HL-60 (cell line): ENCODE data around the gene CRELD1.

Experiments
- POLR2AphosphoS5 ChIP-seq: IDR thresholded peaks from 2 replicates; pipeline ENCODE4 v1.6.1; 2012; ENCODE audit warnings: low read depth
- TF ChIP-seq, protein P1 (sequence below): IDR thresholded peaks from one replicate; pipeline ENCODE4 v1.5.1; 2011; ENCODE audit warnings: low read length, control low read depth, inconsistent platforms; ENCODE audit not compliant: insufficient read depth
- TF ChIP-seq, protein P2 (sequence below): IDR thresholded peaks from 2 replicates; pipeline ENCODE4 v1.6.1; 2012; ENCODE audit warnings: low read depth; ENCODE audit not compliant: insufficient replicate concordance

DNA sequence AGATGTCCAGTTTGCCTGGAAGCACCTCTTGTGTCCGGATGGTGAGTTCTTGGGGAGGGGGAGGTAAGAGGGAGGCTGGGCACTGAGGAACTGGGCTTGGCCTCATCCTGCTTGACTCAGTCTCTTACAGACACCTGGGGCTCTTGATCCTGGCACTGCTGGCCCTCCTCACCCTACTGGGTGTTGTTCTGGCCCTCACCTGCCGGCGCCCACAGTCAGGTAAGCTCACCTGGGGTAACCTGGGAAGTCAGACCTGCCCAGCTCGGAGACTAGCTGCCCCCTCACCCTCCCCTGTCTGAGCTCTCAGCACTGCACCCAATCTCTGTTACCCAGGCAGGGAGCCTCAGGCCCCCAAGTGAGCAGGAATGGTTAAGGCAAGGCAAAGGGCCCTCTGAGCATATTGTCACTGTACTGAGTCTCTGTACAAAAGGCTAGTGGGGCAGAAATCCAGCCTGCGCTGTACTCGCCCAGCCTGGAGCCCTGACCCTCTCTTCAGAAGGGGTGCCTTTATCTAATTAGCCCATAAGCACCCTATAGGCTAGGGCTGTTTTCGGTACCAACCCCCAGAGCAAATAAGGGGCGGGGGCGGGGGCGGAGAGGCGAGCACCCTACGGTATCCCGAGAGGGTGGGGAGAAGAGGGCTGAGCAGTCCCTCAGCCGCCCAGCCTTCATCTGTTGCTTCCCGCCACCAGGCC, 18.9 kb upstream of the CRELD1 start:
- TF ChIP-seq, protein P1, sequence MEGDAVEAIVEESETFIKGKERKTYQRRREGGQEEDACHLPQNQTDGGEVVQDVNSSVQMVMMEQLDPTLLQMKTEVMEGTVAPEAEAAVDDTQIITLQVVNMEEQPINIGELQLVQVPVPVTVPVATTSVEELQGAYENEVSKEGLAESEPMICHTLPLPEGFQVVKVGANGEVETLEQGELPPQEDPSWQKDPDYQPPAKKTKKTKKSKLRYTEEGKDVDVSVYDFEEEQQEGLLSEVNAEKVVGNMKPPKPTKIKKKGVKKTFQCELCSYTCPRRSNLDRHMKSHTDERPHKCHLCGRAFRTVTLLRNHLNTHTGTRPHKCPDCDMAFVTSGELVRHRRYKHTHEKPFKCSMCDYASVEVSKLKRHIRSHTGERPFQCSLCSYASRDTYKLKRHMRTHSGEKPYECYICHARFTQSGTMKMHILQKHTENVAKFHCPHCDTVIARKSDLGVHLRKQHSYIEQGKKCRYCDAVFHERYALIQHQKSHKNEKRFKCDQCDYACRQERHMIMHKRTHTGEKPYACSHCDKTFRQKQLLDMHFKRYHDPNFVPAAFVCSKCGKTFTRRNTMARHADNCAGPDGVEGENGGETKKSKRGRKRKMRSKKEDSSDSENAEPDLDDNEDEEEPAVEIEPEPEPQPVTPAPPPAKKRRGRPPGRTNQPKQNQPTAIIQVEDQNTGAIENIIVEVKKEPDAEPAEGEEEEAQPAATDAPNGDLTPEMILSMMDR = no peak
- TF ChIP-seq, protein P2, sequence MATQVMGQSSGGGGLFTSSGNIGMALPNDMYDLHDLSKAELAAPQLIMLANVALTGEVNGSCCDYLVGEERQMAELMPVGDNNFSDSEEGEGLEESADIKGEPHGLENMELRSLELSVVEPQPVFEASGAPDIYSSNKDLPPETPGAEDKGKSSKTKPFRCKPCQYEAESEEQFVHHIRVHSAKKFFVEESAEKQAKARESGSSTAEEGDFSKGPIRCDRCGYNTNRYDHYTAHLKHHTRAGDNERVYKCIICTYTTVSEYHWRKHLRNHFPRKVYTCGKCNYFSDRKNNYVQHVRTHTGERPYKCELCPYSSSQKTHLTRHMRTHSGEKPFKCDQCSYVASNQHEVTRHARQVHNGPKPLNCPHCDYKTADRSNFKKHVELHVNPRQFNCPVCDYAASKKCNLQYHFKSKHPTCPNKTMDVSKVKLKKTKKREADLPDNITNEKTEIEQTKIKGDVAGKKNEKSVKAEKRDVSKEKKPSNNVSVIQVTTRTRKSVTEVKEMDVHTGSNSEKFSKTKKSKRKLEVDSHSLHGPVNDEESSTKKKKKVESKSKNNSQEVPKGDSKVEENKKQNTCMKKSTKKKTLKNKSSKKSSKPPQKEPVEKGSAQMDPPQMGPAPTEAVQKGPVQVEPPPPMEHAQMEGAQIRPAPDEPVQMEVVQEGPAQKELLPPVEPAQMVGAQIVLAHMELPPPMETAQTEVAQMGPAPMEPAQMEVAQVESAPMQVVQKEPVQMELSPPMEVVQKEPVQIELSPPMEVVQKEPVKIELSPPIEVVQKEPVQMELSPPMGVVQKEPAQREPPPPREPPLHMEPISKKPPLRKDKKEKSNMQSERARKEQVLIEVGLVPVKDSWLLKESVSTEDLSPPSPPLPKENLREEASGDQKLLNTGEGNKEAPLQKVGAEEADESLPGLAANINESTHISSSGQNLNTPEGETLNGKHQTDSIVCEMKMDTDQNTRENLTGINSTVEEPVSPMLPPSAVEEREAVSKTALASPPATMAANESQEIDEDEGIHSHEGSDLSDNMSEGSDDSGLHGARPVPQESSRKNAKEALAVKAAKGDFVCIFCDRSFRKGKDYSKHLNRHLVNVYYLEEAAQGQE = no peak
- TF ChIP-seq POLR2AphosphoS5 = no peak
